ENCODE measurements around the gene SFTA2.
"Not testable (repeated sequence)": the region's sequence is repeated elsewhere in the genome, so short reads cannot be mapped to it uniquely, and the experiment has no call there.

The SFTA2 gene

DNA sequence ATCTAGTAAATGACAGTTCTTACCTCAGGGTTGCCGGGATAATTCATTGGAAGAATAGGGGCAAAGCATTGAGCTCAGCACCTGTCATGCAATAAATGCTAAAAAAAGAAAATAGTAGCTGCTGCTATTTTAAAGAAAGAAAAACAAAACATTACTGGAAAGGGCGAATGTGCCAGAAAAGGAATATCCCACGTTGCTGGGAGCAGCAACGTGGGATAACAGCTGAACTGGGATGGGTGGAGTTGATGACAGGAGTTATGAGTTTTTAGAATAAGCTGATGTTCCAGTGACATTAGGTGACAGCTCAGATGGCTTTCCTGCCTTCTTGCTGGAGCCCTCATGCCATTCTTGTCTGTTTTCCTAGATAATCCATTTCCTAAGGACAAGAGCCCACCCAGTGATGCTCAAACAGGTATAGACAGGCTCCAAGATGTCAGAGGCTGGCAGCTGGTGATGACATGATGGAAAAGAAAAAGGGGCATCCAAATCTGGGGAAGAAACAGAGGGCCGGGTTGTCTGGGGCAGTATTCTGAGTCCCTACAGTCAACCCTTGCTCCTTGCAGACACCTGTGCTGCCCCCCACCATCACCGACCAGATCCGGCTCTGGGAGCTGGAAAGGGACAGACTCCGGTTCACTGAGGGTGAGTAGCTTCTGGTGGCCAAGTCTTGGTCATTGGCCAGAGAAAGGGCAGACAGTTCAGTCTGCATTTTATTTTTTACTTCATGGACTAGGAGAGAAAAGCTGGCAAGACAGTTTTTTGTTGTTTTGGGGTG, 19.0 kb downstream of the SFTA2 start:
- FAIRE-seq = no peak

DNA sequence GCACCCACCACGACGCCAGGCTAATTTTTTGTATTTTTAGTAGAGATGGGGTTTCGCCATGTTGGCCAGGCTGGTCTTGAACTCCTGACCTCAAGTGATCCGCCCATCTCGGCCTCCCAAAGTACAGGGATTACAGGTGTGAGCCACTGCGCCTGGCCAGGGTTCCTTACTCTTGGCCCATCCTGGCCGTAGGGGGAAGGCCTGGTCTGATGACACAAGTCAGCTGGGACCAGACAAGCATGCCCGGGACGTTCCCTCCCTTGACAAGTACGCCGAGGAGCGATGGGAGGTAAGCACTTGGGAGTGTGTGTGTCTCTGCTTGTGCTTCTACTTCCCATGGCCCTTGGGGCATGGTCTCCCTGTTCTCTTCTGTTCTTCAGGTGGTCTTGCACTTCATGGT, 21.5 kb downstream of the SFTA2 start:
- not testable (repeated sequence) for FAIRE-seq

DNA sequence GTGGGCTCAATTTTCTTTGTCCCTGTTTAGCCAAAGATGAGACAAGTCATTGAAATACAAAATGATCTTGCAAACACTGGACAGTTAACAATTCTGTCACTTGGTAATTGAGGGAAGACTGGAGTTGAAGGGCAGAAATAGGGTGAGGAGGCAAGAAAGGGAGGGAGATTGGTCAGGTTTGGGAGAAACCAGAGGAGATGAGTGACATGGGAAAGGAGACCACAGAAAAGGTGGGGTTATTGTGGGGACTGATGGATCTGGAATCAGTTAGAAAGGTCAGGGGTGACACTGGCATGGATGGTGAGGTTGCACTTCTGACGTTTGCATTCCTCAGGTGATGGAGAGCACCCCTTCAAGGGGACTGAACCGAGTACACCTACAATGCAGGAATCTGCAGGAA, 23.3 kb downstream of the SFTA2 start:
- FAIRE-seq = no peak

DNA sequence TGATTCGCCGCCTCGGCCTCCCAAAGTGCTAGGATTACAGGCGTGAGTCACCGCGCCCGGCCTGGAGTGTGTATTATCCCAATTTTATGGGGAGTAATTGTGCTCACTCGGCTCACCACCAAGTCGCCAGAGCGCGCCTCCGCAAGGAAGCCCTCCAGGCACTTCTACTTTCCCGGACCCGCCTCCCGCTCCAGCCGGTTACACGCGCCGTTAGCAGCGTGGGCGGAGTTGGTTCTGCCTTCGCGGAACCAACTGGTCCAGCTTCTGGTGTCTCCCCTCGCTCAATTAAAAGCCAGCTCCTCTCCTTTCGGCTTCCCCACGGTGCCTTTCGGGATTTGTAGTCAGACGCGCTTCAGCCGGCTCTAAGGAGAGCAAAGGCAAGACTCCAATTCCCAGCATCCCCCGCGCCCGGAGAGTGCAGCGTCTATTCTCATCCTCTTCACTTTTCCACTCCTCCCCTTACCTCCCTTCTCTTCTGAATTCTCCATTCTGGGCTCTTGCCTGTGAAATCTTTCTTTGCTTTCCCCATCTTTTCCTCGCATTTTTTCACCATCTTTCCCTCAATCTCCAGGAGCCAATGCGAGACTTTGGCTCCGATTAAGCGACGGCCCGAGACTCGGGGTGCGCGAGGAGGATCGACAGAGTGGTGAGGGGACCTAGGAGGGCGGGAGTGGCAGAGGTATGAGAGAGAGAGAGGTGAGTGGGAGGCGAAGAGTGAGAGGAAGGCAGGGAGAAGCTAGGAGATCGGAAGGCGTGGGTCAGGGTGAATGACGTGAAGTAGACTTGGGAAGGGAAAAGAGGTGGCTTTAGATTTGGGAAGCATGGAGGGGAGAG, 24.0 kb downstream of the SFTA2 start, which contains the start of gene GTF2H4:
GTF2H4 (plus strand) TSS at position 450 of the 834 bp plus-strand sequence.
- peak; percentile 89 for FAIRE-seq

DNA sequence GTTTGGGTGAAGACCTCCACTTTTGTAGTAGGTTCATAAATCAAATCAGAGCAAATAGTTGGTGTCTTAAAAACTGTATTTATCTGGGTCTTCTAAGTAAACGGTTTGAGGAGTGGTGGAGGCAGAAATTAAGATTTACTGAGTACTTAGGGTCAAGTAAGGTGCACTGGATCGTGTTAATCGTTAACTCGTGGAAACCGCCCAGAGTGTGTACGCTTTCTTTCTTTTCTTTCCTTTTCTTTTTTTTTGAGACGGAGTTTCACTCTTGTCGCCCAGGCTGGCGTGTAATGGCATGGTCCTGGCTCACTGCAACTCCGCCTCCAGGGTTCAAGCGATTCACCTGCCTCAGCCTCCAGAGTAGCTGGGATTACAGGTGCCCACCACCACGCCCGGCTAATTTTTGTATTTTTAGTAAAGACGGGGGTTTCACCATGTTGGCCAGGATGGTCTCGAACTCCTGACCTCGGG, 24.6 kb downstream of the SFTA2 start:
- FAIRE-seq = not testable (repeated sequence)

DNA sequence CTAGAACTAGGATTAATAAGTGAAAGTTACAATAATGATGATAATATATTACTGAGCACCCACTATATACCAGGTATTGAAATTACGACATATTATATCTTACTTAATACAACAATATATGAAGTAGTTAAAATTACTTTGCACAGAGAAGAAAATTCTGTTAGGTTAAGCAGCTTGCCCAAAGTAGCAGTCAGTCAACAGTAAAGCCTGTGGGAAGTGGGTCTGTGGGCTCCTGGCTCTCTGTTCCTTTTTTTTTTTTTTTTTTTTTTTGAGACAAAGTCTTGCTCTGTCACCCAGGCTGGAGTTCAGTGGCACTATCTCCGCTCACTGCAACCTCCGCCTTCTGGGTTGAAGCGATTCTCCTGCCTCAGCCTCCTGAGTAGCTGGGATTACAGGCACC, 28.7 kb downstream of the SFTA2 start:
- FAIRE-seq = no peak

DNA sequence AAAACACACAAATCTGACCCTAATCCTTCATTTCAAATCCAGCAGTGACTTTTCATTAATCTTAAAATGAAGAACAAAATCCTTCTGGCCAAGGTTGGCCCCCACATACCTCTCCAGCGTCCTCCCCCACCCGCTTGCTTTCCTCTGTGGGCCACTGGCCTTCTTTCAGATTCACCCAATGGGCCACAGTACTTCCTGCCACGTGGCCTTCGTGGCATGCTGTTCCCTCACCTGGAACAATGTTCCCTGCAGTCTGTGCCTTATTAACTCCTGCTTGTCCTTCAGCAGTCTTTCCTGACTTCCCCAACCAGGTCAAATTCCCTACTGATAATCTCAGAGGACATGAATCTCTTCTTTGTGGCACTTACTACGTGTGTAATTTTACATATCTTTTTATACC, 29.3 kb downstream of the SFTA2 start:
- FAIRE-seq = no peak

DNA sequence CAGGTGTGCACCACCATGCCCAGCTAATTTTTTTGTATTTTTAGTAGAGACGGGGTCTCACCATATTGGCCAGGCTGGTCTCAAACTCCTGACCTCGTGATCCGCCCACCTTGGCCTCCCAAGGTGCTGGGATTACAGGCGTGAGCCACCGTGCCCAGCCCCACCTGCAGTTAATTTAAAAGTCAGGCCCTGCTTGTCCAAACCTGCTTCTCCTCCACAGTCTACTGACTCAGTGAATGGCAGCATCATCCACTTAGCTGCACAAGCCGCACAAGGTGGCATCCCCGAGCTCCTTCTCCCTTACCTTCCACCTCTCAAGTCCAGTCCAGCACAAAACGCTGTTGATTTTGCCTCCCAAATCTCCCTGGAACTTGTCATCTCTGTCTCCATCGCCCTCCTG, 29.8 kb downstream of the SFTA2 start:
- FAIRE-seq = not testable (repeated sequence)

DNA sequence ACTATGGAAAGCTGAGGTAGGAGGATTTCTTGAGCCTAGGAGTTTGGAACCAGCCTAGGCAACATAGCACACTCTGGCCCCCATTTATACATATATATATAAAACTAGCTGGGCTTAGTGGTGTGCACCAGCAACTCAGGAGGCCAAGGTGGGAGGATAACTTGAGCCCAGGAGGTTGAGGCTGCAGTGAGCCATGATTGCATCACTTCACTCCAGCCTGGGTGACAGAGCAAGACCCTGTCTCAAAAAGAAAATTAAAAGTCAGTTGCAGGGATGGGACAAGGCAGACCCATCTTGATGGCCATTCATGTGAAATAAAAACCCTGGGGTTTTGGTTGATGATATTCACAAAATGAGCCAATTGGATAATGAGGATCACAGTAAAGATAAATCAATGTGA, 30.5 kb downstream of the SFTA2 start:
- FAIRE-seq = no peak

DNA sequence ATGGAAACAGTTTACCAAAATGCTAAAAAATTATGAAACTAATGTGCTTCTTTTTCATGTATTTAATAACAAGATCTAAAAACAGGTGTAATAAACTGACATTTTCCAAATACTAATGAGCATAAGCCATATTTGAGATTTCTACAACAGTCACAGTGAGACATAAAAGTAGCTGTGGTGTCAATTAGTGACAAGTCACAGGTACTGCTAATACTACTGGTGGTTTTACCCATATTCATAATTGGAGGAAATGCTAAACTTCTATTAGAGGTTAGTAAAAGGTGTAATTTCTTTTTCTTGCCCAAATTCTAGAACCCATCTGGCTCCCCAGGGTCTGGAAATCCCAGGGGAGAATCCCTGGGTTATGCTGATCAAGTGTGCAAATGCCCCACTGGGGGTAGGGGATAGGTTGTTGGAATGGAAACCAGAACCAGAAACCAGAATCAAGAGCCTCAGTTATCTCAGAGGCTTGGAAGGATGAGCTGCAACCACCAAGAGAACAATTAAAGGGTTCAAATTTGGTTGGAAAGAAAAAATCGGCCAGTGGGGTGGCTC, 31.0 kb downstream of the SFTA2 start:
- no peak for FAIRE-seq

DNA sequence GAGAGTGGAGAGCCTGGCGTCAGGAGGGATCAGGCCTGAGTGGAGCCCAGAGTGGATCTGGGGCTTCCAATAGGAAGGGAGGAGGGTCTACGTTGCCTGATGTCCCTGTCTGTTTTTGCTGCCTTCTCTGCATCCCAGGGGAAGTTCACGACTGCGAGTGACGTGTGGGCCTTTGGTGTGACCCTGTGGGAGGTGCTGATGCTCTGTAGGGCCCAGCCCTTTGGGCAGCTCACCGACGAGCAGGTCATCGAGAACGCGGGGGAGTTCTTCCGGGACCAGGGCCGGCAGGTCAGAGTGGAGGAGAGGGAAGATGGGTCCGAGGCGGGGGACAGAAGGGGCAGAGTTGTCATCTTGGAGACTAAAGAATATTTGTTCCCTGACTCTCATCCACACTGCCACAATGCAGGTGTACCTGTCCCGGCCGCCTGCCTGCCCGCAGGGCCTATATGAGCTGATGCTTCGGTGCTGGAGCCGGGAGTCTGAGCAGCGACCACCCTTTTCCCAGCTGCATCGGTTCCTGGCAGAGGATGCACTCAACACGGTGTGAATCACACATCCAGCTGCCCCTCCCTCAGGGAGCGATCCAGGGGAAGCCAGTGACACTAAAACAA, 33.1 kb downstream of the SFTA2 start:
- no peak for FAIRE-seq

DNA sequence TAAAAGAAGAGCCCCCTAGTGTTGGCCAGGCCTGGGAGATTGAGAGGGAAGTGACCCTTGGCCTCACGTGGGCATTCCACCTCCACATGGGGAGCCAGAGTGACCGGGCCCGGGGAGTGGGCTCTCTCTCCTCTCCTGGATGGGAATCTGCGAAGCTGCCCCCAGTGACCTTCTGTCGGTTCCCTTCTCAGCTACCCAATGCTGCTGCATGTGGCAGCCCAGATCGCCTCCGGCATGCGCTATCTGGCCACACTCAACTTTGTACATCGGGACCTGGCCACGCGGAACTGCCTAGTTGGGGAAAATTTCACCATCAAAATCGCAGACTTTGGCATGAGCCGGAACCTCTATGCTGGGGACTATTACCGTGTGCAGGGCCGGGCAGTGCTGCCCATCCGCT, 34.1 kb downstream of the SFTA2 start:
- FAIRE-seq = no peak

DNA sequence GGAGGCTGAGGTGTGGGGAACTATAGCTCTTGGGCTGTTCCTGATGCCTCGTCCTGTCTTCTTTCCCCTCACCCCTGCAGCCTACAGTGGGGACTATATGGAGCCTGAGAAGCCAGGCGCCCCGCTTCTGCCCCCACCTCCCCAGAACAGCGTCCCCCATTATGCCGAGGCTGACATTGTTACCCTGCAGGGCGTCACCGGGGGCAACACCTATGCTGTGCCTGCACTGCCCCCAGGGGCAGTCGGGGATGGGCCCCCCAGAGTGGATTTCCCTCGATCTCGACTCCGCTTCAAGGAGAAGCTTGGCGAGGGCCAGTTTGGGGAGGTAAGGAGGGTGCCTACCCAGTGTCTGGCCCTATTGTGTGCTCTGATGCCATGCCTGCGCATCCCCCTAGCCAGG, 35.4 kb downstream of the SFTA2 start:
- no peak for FAIRE-seq

DNA sequence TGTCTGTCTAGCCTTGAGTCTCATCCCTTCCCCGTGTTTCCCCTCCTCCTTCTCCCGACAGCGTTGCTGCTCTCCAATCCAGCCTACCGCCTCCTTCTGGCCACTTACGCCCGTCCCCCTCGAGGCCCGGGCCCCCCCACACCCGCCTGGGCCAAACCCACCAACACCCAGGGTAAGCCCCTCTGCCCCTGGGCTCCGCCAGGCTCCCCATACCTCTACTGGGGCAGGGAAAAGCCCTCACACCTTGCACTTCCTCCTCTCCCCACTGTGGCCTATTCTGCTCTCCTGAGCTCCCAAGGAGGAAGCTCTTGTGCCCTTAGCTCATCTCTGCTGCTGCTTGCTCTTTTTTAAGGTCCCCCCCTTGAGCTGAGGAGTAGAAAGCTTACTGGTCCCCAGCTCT, 36.6 kb downstream of the SFTA2 start:
- no peak for FAIRE-seq

DNA sequence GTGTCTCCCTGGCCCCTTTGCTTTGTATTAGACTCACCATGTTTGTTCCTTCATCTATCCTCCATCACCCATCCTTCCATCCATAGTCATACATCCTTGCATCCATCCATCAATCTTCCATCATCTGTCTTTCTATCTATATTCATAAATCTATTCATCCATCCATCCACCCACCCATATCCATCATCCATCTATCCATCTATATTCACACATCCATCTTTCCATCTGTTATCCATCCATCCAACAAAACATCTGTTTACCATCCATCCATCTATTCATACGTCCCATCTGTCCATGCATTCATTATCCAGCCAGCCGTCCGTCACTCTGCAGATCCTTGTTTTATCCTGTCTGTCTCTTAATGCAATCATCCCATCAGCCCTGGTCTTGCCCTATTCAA, 37.0 kb downstream of the SFTA2 start:
- FAIRE-seq = no peak

DNA sequence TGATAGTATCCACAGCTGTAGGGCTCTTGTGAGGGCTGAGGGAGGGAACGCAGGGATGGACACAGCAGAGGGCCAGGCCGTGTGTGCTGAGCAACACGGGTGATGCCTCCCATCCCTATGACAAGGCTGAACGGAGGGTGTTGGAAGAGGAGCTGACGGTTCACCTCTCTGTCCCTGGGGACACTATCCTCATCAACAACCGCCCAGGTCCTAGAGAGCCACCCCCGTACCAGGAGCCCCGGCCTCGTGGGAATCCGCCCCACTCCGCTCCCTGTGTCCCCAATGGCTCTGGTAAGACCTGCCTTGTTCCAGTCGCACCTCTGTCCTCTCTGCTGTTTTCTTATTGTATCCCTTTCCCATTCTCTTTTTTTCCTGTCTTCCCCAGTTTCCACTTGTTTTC, 37.6 kb downstream of the SFTA2 start:
- no peak for FAIRE-seq

DNA sequence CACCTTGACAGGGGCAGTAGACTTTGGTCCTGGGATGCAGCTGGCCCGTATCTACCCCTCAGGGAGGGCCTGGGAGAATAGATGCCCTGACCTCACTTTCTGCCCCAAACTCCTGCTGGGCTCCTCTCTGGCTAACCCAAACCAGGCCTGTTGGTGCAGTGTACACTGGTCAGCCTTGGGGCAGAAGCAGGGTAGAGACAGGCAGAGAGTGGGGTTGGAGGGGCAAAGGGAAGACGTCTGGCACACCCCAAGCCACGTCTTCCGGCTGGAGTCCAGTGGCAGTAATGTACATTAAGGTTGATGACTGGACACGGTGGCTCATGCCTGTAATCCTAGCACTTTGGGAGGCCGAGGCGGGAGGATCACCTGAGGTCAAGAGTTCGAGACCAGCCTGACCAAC, 38.3 kb downstream of the SFTA2 start:
- no peak for FAIRE-seq

DNA sequence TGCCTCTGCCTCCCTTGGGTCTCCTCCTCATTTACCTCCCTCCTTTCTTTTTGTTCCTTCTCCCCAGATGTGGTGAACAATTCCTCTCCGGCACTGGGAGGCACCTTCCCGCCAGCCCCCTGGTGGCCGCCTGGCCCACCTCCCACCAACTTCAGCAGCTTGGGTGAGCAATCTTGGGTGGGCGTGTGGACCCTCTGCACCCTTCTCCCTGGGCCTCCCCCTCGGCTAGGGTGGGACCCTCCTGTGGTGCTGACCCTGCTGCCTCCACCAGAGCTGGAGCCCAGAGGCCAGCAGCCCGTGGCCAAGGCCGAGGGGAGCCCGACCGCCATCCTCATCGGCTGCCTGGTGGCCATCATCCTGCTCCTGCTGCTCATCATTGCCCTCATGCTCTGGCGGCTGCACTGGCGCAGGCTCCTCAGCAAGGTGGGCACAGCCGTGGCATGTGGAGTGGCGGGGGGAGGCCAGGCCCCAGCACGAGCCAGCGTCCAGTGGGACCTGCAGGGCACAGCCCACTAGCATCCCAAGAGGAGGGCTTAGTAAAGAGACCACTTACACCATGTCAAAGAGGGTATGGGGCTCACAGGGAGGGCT, 38.9 kb downstream of the SFTA2 start:
- no peak for FAIRE-seq

DNA sequence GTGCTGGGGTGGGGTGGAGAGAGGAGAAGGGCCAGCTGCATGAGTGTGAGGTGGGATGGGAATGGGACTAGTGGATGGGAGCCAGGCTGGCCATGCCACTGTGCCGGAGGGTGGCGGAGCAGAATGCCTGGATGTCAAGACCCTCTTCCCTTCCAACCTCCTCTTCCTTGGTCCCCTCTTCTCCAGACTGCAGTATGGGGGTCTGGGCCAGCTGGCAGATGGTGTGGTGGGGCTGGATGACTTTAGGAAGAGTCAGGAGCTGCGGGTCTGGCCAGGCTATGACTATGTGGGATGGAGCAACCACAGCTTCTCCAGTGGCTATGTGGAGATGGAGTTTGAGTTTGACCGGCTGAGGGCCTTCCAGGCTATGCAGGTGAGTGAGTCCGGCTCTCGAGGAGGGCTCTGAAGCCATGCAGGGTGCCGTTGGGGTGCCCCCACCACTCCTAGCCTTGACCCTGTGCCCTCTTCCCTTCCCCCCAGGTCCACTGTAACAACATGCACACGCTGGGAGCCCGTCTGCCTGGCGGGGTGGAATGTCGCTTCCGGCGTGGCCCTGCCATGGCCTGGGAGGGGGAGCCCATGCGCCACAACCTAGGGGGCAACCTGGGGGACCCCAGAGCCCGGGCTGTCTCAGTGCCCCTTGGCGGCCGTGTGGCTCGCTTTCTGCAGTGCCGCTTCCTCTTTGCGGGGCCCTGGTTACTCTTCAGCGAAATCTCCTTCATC, 40.0 kb downstream of the SFTA2 start:
- FAIRE-seq = no peak

DNA sequence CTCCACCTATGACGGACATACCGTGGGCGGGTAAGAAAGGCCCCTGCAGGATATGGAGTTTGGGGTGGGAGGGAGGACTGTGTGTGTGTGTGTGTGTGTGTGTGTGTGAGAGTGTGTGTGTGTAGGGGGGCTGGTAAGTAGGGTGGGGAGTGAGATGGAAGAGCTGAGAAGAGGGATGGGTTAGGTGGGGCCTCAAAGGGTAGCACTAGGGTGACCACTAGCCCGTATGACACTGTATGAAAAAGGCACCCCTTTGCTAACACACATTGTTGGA, 40.6 kb downstream of the SFTA2 start:
- no peak for FAIRE-seq

DNA sequence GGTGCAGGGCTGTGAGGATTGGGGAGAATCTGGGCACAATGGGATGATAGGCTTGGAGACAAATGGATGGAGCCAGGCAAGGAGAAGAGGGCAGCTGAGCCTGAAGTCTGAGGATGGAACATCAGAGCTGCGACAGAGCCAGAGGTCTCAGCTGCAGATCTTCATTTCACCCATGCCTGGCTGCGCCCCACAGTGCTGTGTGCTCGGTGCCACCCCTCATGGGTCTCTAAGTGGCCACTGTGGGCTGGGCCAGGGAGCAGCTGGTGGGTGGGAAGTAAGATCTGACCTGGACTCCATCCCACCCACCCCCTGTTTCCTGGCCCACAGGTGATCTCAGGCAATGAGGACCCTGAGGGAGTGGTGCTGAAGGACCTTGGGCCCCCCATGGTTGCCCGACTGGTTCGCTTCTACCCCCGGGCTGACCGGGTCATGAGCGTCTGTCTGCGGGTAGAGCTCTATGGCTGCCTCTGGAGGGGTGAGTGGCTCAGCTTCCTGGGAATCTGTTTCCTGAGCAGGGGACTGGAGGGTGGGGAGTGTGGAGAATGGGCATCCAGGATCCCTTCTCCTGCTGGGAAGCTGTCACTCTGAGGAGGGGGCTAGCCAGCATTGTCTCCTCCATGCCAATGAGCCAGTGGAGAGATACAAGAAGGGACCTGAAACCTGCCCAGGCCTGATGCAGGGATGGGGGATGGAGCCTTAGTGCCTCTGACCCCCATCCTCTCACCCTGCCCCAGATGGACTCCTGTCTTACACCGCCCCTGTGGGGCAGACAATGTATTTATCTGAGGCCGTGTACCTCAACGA, 41.1 kb downstream of the SFTA2 start:
- no peak for FAIRE-seq

Data from G401.6 (cell line).